HepG2 (cell line): ENCODE measurements around the gene TNFAIP1. TPM values are rescaled to one million over a fixed set of nuclear protein-coding genes. Genes with fewer than 3 reads are reported as not detected.

Experiments
- ARID2 ChIP-seq: sonication (generic); formaldehyde crosslinking; IDR thresholded peaks from 2 replicates; pipeline ENCODE4 v1.8.1; 2022; ENCODE audit warnings: mild to moderate bottlenecking, missing genetic modification reagents, borderline replicate concordance
- CHD2 ChIP-seq: IDR thresholded peaks from 2 replicates; pipeline ENCODE4 v1.6.1; 2011; ENCODE audit warnings: low read depth, low read length, improper control_type of control experiment
- FLYWCH1 ChIP-seq: sonication (generic); formaldehyde crosslinking; IDR thresholded peaks from 2 replicates; pipeline ENCODE4 v1.8.1; 2023; ENCODE audit warnings: mild to moderate bottlenecking, missing genetic modification reagents
- HDAC1 ChIP-seq: sonication (generic); formaldehyde crosslinking; IDR thresholded peaks from 2 replicates; pipeline ENCODE4 v1.5.1; 2020; ENCODE audit warnings: mild to moderate bottlenecking, missing genetic modification reagents
- HNRNPK ChIP-seq: fragments of 200-400 bp; formaldehyde crosslinking; IDR thresholded peaks from 2 replicates; pipeline ENCODE4 v1.6.1; 2018; ENCODE audit warnings: low read length, low read depth, moderate library complexity, mild to moderate bottlenecking; ENCODE audit not compliant: poor library complexity, severe bottlenecking
- ISL2 ChIP-seq: sonication (generic); formaldehyde crosslinking; IDR thresholded peaks from 2 replicates; pipeline ENCODE4 v1.5.0; 2020; ENCODE audit warnings: missing genetic modification reagents
- MAF1 ChIP-seq: sonication (generic); formaldehyde crosslinking; IDR thresholded peaks from 2 replicates; pipeline ENCODE4 v1.5.0; 2020; ENCODE audit warnings: missing genetic modification reagents, borderline replicate concordance
- REL ChIP-seq: sonication (generic); formaldehyde crosslinking; conservative IDR thresholded peaks from 2 replicates; pipeline ENCODE4 v1.8.0; 2022; ENCODE audit warnings: mild to moderate bottlenecking, missing genetic modification reagents, moderate library complexity
- TMF1 ChIP-seq: sonication (generic); formaldehyde crosslinking; IDR thresholded peaks from 2 replicates; pipeline ENCODE4 v1.8.1; 2022; ENCODE audit warnings: low read depth, missing genetic modification reagents
- ZNF160 ChIP-seq: sonication (generic); formaldehyde crosslinking; IDR thresholded peaks from 2 replicates; pipeline ENCODE4 v1.8.0; 2022; ENCODE audit warnings: mild to moderate bottlenecking, inconsistent platforms, missing genetic modification reagents
- ZSCAN31 ChIP-seq: sonication (generic); formaldehyde crosslinking; IDR thresholded peaks from 2 replicates; pipeline ENCODE4 v1.5.0; 2020; ENCODE audit warnings: low read depth, mild to moderate bottlenecking, missing genetic modification reagents
- polyA plus RNA-seq, 8 experiments: library from polyadenylated mRNA; depleted of rRNA in 3 of 8; stranded (reverse) in 7 of 8; unstranded in 1 of 8; fragments of >200 nt; fragmentation: Illumina TruSeq in 4 of 8; extraction: Trizol in 4 of 8; gene quantifications; 2 replicates each; pipeline versions ENCODE4 v1.2.1 to v1.2.3, GENCODE V29; 2011 to 2016; ENCODE audit warnings: low read depth in 4 of 8, missing spikeins in 1 of 8, mixed read lengths in 1 of 8; ENCODE audit not compliant: insufficient read depth in 1 of 8
- total RNA-seq, 5 experiments: library from RNA; depleted of rRNA; stranded (reverse); fragments of >200 nt; fragmentation: Illumina TruSeq; extraction: Trizol; gene quantifications; 2 replicates each; pipeline ENCODE4 v1.2.3, GENCODE V29; 2016; ENCODE audit warnings: low read depth in 1 of 5
- TF ChIP-seq, protein P1 (sequence below): sonication (generic); formaldehyde crosslinking; IDR thresholded peaks from 2 replicates; pipeline ENCODE4 v1.5.0; 2020; ENCODE audit warnings: mild to moderate bottlenecking, missing genetic modification reagents, borderline replicate concordance
- TF ChIP-seq, protein P2 (sequence below): sonication (generic); formaldehyde crosslinking; IDR thresholded peaks from 2 replicates; pipeline ENCODE4 v1.5.1; 2020; ENCODE audit warnings: mild to moderate bottlenecking, missing genetic modification reagents, moderate library complexity

Gene TNFAIP1
- total and polyA plus RNA-seq, 2 of the 13 experiments (the other 11 are each of a cell fraction or from before 2014, with no cell fraction given): 17.5 to 40.6 TPM

DNA sequence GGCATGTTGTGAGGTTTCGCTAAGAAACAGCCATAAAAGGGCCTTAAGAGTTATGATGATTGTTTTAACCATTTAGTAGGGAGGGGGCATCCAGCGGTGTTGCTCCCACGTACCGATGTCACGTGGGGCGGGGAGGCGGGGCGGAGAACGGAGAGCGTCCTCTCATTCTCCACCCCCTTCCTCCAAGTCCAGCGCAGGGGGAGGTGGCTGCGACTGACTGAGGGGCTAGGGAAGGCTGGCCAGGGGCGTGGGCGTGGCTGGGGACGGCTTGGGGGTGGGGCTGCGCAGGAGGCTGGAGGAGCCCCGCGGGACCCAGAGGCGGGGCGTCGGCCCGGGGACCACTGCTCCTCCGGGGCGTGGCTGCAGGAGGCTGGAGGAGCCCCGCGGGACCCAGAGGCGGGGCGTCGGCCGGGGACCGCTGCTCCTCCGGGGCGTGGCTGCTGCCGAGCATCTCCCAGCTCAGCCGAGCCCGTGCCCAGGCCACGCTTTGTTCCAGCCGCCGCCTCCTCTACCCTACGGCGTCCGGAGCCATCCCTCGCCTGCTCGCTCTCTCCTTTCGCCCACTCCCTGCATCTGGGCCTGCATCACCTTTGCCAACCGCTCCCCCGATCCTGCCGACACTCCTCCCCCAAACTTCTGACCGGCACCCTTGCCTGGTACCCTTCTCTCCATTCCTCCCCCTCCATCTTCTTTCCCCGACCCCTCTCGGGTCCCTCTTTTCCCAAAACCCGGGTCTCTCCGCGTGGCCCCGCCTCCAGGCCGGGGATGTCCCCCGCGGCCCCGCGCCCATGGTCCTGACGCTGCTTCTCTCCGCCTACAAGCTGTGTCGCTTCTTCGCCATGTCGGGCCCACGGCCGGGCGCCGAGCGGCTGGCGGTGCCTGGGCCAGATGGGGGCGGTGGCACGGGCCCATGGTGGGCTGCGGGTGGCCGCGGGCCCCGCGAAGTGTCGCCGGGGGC is 36.0 kb downstream of the TNFAIP1 start, which contains the start of gene SARM1 (continued):
- no peak for TF ChIP-seq ARID2 (CRISPR knock-in tag)
- TF ChIP-seq TMF1: no peak
- TF ChIP-seq FLYWCH1 (CRISPR knock-in tag): no peak
- TF ChIP-seq, protein P1, sequence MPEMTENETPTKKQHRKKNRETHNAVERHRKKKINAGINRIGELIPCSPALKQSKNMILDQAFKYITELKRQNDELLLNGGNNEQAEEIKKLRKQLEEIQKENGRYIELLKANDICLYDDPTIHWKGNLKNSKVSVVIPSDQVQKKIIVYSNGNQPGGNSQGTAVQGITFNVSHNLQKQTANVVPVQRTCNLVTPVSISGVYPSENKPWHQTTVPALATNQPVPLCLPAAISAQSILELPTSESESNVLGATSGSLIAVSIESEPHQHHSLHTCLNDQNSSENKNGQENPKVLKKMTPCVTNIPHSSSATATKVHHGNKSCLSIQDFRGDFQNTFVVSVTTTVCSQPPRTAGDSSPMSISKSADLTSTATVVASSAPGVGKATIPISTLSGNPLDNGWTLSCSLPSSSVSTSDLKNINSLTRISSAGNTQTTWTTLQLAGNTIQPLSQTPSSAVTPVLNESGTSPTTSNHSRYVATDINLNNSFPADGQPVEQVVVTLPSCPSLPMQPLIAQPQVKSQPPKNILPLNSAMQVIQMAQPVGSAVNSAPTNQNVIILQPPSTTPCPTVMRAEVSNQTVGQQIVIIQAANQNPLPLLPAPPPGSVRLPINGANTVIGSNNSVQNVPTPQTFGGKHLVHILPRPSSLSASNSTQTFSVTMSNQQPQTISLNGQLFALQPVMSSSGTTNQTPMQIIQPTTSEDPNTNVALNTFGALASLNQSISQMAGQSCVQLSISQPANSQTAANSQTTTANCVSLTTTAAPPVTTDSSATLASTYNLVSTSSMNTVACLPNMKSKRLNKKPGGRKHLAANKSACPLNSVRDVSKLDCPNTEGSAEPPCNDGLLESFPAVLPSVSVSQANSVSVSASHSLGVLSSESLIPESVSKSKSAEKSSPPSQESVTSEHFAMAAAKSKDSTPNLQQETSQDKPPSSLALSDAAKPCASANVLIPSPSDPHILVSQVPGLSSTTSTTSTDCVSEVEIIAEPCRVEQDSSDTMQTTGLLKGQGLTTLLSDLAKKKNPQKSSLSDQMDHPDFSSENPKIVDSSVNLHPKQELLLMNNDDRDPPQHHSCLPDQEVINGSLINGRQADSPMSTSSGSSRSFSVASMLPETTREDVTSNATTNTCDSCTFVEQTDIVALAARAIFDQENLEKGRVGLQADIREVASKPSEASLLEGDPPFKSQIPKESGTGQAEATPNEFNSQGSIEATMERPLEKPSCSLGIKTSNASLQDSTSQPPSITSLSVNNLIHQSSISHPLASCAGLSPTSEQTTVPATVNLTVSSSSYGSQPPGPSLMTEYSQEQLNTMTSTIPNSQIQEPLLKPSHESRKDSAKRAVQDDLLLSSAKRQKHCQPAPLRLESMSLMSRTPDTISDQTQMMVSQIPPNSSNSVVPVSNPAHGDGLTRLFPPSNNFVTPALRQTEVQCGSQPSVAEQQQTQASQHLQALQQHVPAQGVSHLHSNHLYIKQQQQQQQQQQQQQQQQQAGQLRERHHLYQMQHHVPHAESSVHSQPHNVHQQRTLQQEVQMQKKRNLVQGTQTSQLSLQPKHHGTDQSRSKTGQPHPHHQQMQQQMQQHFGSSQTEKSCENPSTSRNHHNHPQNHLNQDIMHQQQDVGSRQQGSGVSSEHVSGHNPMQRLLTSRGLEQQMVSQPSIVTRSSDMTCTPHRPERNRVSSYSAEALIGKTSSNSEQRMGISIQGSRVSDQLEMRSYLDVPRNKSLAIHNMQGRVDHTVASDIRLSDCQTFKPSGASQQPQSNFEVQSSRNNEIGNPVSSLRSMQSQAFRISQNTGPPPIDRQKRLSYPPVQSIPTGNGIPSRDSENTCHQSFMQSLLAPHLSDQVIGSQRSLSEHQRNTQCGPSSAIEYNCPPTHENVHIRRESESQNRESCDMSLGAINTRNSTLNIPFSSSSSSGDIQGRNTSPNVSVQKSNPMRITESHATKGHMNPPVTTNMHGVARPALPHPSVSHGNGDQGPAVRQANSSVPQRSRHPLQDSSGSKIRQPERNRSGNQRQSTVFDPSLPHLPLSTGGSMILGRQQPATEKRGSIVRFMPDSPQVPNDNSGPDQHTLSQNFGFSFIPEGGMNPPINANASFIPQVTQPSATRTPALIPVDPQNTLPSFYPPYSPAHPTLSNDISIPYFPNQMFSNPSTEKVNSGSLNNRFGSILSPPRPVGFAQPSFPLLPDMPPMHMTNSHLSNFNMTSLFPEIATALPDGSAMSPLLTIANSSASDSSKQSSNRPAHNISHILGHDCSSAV (CRISPR knock-in tag): no peak
- TF ChIP-seq REL (CRISPR knock-in tag): no peak
- TF ChIP-seq ZNF160 (CRISPR knock-in tag): no peak
- TF ChIP-seq, protein P2, sequence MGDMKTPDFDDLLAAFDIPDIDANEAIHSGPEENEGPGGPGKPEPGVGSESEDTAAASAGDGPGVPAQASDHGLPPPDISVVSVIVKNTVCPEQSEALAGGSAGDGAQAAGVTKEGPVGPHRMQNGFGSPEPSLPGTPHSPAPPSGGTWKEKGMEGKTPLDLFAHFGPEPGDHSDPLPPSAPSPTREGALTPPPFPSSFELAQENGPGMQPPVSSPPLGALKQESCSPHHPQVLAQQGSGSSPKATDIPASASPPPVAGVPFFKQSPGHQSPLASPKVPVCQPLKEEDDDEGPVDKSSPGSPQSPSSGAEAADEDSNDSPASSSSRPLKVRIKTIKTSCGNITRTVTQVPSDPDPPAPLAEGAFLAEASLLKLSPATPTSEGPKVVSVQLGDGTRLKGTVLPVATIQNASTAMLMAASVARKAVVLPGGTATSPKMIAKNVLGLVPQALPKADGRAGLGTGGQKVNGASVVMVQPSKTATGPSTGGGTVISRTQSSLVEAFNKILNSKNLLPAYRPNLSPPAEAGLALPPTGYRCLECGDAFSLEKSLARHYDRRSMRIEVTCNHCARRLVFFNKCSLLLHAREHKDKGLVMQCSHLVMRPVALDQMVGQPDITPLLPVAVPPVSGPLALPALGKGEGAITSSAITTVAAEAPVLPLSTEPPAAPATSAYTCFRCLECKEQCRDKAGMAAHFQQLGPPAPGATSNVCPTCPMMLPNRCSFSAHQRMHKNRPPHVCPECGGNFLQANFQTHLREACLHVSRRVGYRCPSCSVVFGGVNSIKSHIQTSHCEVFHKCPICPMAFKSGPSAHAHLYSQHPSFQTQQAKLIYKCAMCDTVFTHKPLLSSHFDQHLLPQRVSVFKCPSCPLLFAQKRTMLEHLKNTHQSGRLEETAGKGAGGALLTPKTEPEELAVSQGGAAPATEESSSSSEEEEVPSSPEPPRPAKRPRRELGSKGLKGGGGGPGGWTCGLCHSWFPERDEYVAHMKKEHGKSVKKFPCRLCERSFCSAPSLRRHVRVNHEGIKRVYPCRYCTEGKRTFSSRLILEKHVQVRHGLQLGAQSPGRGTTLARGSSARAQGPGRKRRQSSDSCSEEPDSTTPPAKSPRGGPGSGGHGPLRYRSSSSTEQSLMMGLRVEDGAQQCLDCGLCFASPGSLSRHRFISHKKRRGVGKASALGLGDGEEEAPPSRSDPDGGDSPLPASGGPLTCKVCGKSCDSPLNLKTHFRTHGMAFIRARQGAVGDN (CRISPR knock-in tag): peak; percentile 53
- no peak for TF ChIP-seq CHD2
- TF ChIP-seq ZSCAN31 (CRISPR knock-in tag): peak; percentile 26; the same call in 1 of the 2 replicates
- TF ChIP-seq ISL2 (CRISPR knock-in tag): 0 out of 2 replicates have a peak, but pooled peaks have one; percentile 13
- no peak for TF ChIP-seq MAF1
- peak; percentile 60 for TF ChIP-seq HNRNPK
- TF ChIP-seq HDAC1 (CRISPR knock-in tag): peak; percentile 57; the same call in 1 of the 2 replicates
